A549 (cell line): ENCODE measurements around the gene TIMMDC1.

ENCODE experiments used
- BHLHE40 ChIP-seq: IDR thresholded peaks from 2 replicates; pipeline ENCODE4 v1.6.1; 2012; ENCODE audit warnings: low read depth, low read length, inconsistent platforms
- CHD2 ChIP-seq: fragments of 150-350 bp; IDR thresholded peaks from 2 replicates; pipeline ENCODE4 v1.6.1; 2014; ENCODE audit warnings: low read length; ENCODE audit not compliant: partially characterized antibody
- CTCF ChIP-seq: fragments of >200 bp; sonication (Bioruptor Twin); formaldehyde crosslinking; IDR thresholded peaks from 3 replicates; pipeline ENCODE4 v1.5.1; 2016
- EP300 ChIP-seq, 2 experiments: fragments of >200 bp; sonication (Bioruptor Twin); formaldehyde crosslinking; IDR thresholded peaks; 2 replicates in 1 of 2; 3 replicates in 1 of 2; pipeline ENCODE4 v1.6.1; 2016 to 2017
- HOXB5 ChIP-seq: fragments of 250-450 bp; sonication (Bioruptor Pico); IDR thresholded peaks from 2 replicates; pipeline ENCODE4 v1.5.0; 2020; ENCODE audit warnings: mild to moderate bottlenecking, moderate library complexity
- MAZ ChIP-seq: fragments of 150-350 bp; IDR thresholded peaks from 2 replicates; pipeline ENCODE4 v1.6.1; 2014; ENCODE audit warnings: antibody characterized with exemption, low read depth, low read length, borderline replicate concordance
- SMC3 ChIP-seq: fragments of >200 bp; sonication (Bioruptor Twin); formaldehyde crosslinking; IDR thresholded peaks from 3 replicates; pipeline ENCODE4 v1.6.1; 2018; ENCODE audit warnings: inconsistent platforms

- no peak for TF ChIP-seq CTCF
- TF ChIP-seq HOXB5 (CRISPR knock-in tag), result no peak
- TF ChIP-seq BHLHE40, result no peak
- no peak for TF ChIP-seq EP300 (IDR thresholded peaks at IDR 0.05)
- TF ChIP-seq SMC3, result no peak
- TF ChIP-seq CHD2, result no peak
- TF ChIP-seq MAZ, result no peak
These were observed 2.6 kb downstream of the TIMMDC1 start for GRCh38 chr3:119500901-119501300.
